ENCODE data around the gene GPR62. TPM values are rescaled to one million over a fixed set of nuclear protein-coding genes. Genes with fewer than 3 reads are reported as not detected.
A peak's percentile ranks its signal among the peaks of the same experiment; 100 is the strongest.

GPR62 gene
- total and polyA plus RNA-seq, 7 donors = 0.03 to 1.1 (median 0.71) TPM; not detected in 4

DNA sequence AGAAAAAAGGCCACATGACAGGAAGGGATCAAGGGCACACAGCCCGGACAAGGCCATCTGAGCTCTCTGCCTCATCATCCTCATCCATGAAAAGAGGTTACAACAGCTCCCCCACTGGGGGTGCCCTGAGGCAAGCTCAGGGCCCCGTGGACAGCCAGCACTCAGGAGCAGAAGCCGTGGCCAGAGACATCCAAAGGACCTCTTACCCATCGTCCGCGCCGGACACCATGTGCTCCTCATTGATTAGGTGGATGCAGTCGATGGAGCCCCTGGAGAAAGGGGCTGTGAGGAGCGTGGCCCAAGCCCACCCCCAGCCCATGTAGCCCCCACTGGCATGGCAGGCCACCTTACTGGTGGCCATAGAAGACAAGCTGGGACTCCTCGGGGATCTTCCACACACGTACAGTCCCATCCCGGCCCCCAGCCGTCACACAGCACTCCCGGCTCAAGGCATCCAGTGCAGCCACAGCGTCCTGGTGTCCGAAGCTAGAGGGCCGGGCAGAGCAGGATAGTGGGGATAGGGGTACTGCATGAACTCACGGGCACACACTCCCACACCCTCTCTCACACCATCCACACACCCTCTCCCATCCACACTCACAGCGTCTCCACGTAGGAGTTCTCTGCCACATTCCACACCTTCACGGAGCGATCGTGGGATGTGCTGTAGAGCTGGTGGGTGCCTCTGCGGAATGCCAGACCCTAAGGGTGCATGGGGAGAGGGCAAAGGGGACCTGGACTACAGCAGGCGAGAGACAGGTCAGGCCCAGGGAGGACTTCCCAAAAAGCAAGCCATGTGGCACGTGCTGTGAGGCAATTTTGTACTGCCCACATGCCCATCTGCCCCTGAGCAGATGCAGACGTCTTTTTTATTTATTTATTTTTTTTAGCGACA lies 19.9 kb upstream of the GPR62 start:
- Histone ChIP-seq H3K4me3 (no peak overlapping the region), H3K27me3 (no peaks in the 10 kb centered on the region), H3K9me3 (no peaks in the 10 kb centered on the region), H3K4me1 (peaks cover 0 to 8% (median 6%) of the 10 kb centered on the region in 4 donors), H3K36me3 (peaks cover 29 to 68% (median 47%) of the 10 kb centered on the region in 4 donors), H3K27ac (no peak overlapping the region)
- intact Hi-C loops (cut with DNase I) = no loop called here
- 94 to 95% methylated on average over 28 of the region's 28 CpGs for WGBS, 2 donors
- no peak for TF ChIP-seq EP300 (IDR thresholded peaks at IDR 0.05)
- TF ChIP-seq POLR2AphosphoS5 (IDR thresholded peaks at IDR 0.05) = no peak
- TF ChIP-seq POLR2A (IDR thresholded peaks at IDR 0.05) = no peak
- TF ChIP-seq, protein P1, sequence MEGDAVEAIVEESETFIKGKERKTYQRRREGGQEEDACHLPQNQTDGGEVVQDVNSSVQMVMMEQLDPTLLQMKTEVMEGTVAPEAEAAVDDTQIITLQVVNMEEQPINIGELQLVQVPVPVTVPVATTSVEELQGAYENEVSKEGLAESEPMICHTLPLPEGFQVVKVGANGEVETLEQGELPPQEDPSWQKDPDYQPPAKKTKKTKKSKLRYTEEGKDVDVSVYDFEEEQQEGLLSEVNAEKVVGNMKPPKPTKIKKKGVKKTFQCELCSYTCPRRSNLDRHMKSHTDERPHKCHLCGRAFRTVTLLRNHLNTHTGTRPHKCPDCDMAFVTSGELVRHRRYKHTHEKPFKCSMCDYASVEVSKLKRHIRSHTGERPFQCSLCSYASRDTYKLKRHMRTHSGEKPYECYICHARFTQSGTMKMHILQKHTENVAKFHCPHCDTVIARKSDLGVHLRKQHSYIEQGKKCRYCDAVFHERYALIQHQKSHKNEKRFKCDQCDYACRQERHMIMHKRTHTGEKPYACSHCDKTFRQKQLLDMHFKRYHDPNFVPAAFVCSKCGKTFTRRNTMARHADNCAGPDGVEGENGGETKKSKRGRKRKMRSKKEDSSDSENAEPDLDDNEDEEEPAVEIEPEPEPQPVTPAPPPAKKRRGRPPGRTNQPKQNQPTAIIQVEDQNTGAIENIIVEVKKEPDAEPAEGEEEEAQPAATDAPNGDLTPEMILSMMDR (IDR thresholded peaks at IDR 0.05) = no peak
- peak; percentile 45 for DNase-seq

DNA sequence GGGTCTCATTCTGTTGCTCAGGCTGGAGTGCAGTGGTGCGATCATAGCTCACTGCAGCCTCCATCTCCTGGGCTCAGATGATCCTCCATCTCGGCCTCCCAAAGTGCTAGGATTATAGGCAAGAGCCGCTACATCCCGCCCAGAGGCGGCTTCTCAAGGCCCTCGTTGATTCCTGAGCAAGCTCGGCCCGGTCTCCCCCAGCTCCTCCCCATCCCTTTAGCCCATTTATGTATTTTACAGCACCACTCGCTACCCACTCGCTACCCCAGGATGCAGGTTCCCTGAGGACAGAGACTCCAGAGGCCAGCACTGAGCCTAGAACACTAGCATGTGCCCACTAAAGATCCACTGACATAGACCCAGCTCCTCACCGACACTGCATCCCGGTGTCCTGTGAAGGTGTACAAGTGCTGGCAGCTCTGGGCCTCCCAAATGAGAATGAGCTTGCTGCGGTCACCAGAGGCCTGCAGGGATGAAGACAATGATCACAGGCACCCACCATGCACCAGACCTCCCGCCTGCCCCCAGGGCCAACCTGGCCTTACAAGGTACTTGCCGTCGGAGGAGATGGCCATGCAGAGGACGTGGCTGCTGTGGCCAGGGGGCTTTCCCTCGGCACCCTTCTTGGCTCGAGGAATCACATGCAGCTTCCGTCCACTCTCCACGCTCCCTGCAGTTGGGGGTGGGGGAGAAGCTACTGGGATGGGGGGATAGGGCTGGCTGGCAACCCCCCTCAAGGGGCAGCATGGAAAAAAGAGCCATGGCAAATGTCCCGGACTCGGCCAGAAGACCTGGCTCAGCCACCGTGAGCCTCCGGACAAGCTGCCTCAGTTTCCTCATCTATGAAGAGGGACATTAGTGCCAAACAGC lies 19.1 kb upstream of the GPR62 start:
- Histone ChIP-seq H3K4me3 (no peak overlapping the region), H3K4me1 (peaks cover 0 to 17% (median 15%) of the 10 kb centered on the region in 4 donors), H3K9me3 (no peaks in the 10 kb centered on the region), H3K27me3 (no peaks in the 10 kb centered on the region), H3K36me3 (peaks cover 29 to 68% (median 47%) of the 10 kb centered on the region in 4 donors), H3K27ac (no peak overlapping the region)
- peak; percentile 50 for DNase-seq
- 96 to 97% methylated on average over 25 of the region's 25 CpGs for WGBS, 2 donors
- intact Hi-C loops (cut with DNase I) = no loop called here
- no peak for TF ChIP-seq EP300 (IDR thresholded peaks at IDR 0.05)
- TF ChIP-seq POLR2AphosphoS5 (IDR thresholded peaks at IDR 0.05) = no peak
- TF ChIP-seq POLR2A (IDR thresholded peaks at IDR 0.05) = no peak
- TF ChIP-seq, protein P1 (IDR thresholded peaks at IDR 0.05) = no peak

DNA sequence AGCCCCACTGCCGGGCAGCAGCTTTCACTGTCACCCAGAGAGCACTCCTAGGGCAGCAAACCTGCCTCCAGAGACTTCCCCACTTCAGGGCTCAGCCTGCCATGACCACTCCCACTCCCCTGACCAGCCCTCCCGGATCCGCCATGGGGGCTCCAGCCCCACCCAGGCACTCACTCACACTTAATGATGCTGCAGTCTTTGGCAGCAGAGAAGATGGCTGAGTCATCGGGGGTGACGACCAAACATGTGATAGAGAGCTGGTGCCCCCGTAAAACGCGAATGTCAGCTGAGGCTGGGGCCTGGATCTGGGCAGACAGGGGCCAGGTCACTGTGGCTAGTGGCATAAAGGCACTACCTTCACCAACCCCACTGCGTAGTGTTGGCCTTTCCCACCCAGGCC lies 18.2 kb upstream of the GPR62 start:
- Histone ChIP-seq H3K4me1 (peaks cover 0 to 22% (median 18%) of the 10 kb centered on the region in 4 donors), H3K9me3 (no peaks in the 10 kb centered on the region), H3K4me3 (no peak overlapping the region), H3K36me3 (peaks cover 29 to 68% (median 47%) of the 10 kb centered on the region in 4 donors), H3K27me3 (no peaks in the 10 kb centered on the region), H3K27ac (no peak overlapping the region)
- DNase-seq = peak; percentile 62
- TF ChIP-seq POLR2AphosphoS5 (IDR thresholded peaks at IDR 0.05) (no peak), POLR2A (IDR thresholded peaks at IDR 0.05) (no peak)
- TF ChIP-seq, protein P1 (IDR thresholded peaks at IDR 0.05) = no peak
- 88% methylated on average over 9 of the region's 9 CpGs for WGBS, 2 donors
- intact Hi-C loops (cut with DNase I) = no loop called here

DNA sequence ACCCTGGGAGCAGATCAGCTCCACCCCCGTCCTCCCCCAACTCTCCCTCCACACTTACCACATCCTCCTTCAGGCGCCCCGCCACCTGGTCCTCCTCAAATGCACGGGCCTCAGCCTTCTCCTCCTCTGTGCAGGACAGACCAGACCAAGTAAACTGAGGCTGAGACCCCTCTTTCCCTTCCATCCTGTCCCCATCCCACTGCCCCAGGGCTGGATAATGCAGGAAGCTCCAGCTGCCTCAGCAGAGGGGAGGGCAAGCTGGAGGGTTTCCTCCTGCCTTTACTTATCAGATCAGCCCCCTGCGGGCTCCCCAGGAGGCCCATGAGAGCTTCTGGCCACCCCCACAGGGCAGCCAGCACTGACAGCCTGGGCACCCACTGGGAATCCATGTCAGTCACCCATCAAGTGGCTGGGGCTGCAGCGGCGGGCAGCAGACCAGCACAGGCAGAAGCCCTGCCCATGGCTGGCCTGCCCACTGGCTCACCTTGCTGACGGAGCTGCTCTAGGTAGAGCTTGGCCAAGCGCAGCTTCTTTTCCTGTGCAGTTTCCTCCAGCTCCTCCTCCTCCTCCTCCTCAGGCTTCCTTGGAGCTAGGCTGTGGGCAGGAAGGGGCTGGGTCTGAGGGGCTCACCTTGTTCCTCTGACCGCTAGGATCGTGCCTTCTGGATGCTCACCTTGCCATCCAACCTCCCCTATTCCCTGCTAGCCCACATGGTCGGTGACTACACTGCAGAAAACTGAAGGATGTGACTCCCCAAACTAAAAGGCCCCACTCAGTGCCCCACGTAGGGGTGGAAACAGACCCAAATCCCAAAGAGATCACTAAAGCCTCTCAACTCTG lies 17.4 kb upstream of the GPR62 start:
- Histone ChIP-seq H3K36me3 (peaks cover 29 to 63% (median 45%) of the 10 kb centered on the region in 4 donors), H3K27me3 (no peaks in the 10 kb centered on the region), H3K9me3 (no peaks in the 10 kb centered on the region), H3K4me1 (peaks cover 0 to 30% (median 25%) of the 10 kb centered on the region in 4 donors), H3K4me3 (no peak overlapping the region), H3K27ac (no peak overlapping the region)
- 88 to 94% methylated on average over 13 of the region's 13 CpGs for WGBS, 2 donors
- TF ChIP-seq POLR2A (IDR thresholded peaks at IDR 0.05) (no peak), EP300 (IDR thresholded peaks at IDR 0.05) (no peak), POLR2AphosphoS5 (IDR thresholded peaks at IDR 0.05) (no peak)
- TF ChIP-seq, protein P1 (IDR thresholded peaks at IDR 0.05) = no peak
- peak; percentile 55 for DNase-seq
- intact Hi-C loops (cut with DNase I) = no loop called here

Data from sigmoid colon (tissue), 7 donors.